ENCODE results near the gene GNAS.

The GNAS gene

DNA sequence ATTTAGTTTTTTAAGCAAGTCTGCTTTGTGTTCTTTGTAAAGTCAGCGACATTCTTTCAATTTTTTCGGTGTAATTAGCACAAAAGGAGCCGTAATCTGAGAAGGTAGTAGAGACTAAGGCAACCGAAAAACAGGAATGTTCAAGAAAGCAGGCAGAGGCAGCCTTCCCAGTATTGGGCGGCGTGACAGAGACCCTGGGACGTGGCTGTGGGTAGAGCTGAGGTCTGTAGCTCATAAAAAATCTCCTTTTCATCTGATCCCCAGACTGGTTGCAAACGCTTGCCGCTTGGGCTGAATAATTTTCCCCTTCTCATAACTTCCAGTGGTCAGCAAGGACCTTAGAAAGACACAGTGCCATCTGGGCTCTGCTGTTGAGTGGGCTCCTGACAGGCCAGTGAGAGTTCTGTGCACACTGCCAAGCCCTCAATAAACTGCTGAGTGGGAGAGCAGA, 30.8 kb downstream of the GNAS start:
- no peak for DNase-seq

DNA sequence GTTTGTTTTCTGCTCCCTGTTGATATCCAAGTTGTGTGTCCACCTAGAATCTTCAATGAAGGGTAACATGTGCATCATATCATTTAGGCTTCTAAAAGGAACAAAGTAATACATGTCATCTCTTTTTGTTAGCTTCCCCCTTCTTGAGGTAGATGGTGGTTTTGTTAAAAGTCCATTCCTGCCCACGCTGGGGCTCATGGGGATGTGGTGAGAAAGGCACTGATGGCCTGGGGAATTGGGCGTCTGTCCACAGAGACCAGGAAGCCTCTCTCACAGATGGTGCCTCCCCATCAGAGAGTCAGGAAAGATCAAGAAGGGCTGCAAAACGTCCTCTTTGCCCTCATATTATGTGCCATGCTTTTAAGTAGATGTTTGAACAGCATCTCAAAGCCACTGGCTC, 32.5 kb downstream of the GNAS start:
- no peak for DNase-seq

DNA sequence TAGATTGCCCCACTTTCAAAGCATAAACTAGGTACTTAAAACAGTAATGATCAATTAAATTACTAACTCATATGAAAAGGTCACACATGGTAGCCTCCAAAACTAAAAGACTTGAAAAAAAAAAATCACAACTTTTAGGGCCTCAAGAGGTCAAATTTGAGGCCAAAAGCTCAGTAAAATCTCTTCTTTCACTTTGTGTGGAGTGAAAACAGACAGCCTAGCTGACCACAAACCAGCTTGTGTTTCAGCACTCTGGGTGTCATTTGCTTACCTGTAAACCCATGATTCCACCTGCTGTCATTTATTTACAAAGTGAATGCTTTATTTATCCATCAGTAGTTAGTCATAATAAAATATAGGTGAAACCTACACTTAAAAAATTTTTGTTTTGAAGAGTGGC, 34.0 kb downstream of the GNAS start:
- no peak for DNase-seq

DNA sequence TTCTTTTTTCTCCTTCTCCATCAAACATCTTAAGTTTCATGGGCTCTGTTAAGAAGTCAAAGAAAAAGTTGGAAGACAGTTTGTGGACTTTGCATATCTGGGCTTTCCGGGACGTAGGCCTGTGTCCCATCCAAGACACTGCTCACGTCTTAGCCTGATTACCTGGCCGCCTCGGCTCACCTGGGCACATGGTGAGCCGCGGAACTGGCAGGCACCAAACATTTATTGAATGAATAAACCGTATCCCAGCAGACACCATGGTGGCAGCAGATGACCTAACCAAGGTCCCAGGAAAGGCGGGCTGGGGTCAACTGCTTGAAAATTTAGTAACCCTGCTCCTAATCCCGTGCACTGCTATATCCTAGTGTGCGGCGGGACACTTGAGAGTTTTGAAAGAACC, 35.6 kb downstream of the GNAS start:
- DNase-seq: no peak

DNA sequence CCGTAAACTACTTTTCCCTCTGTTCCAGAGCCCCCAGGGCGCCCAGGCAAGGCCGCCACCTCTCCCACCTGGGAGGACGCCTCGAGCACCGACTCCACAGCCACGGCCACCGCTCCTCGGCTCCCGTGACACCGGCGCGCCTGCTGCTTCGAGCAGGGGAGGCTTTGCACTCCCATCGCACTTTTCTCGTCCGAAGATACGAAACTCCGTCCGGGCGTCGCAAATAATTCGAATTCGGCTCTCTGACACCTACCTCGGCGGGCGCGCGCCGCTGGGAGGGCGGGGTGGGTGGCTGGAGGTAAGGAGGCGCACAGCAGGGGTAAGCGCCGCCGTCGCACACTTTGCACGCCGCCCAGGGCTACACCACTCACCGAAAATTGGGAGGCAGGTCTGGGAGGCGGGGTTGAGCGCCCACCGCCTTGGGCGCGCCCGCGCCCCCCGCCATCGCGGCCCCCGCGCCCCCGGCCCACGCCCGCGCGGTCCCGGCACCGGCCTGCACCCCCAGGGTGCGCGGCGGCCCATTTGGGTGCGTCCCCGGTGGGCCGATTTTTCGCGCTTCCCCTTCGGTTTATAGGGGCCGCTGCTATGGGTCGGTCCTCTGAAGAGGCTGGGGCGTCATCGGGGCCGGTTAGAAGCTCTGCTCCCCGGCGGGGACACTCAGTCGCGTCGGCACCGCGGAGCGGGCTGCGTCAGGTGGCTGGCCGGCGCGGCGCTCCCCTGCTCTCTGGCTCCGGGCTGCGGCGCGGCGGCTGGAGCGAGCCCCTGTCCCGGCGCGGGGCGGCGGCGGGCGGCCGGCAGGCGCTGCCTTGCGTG, 36.2 kb downstream of the GNAS start:
- DNase-seq: peak; percentile 78

DNA sequence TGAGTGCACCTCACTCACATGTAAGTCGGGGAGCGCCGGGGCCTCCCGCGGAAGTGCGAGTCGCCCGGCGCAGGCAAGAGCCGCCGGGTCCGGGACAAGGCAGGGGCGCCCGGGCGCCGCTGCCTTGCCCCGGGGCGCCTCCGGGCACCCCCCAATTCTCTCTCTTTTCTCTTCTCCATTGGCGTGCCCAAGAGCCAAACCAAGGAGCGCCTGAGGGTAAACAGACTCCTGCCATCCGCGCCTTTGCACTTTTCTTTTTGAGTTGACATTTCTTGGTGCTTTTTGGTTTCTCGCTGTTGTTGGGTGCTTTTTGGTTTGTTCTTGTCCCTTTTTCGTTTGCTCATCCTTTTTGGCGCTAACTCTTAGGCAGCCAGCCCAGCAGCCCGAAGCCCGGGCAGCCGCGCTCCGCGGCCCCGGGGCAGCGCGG, 36.8 kb downstream of the GNAS start:
- DNase-seq: no peak

DNA sequence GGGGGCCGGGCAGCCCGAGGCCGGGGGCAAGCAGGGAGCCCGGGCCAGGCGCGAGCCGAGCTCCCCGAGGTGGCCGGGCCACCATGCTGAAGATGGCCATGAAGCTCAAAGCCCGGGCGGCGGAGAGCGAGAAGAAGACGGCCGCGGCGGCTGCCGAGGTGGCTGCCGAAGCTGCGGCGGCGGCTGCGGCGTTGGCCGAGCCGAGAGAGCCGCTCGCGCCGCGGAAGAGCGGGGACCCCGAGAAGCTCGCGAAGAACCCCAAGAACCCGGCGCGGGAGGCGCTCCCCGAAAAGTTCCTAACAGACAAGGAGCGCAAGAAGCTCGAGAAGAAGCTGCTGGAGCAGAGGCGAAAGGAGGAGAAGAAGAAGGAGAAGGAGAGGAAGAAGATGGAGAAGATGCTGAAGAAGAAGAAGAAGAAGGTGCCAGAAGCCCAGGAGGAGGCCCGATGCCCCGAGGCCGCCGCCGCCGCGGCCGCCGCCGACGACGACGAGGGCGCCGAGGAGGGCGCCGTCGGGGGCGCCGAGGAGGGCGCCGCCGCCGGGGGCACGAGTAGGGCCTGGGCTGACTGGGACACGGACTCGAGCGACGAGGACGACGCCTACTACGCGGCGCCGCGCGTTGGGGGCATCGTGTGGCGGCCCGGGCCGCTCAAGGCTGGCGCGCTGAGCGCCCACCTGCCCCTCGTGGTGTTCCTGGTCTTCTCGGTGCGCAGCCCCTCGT, 37.4 kb downstream of the GNAS start:
- peak; percentile 13 for DNase-seq

DNA sequence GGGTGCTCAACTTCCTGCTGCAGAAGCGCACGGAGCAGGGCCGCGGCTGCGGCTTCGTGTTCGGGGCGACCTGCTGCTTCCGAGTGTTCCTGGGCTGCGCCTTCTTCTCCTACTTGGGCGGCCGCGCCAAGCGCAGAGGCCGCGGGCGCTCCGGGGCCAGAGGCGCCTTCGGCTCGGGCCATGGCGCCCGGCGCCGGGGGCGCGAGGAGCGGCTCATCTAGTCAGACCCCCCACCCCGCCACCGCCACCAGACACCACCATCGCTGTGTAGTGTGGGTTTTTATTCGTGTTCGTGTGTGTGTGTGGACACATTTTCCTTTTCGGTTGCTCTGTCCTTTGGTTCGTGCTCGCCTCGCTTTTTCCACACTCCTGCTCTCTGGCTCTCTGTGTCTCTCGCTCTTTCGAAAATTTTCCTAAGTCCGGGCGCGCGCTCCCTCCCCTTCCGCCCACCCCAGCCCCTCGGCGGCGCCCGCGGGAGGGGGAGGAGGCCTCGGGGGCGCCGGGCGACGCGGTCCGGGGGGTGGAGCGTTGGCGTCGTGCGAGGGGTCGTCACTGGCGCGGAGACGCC, 38.1 kb downstream of the GNAS start:
- DNase-seq: peak; percentile 70

DNA sequence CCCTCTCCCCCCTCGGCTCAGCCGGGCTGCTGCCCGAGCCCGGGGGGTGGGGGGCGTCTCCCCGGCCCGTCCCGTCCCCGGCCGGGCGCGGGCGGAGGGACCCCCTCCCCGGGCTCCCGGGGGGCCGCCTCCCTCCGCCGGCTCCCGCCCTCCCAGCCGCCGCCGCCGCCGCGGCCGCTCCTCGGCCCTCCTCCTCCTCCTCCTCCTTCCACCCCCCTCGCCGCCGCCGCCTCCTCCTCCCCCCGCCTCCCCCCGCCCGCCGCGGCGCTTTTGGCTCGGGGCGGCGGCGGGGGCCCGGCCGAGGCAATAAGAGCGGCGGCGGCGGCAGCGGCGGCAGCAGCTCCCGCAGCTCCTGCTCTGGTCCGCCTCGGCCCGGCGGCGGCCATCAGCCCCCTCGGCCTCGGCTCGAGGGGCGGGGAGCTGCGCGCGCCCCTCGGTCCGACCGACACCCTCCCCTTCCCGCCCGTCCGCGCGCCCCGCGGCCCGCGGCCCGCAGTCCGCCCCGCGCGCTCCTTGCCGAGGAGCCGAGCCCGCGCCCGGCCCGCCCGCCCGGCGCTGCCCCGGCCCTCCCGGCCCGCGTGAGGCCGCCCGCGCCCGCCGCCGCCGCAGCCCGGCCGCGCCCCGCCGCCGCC, 38.7 kb downstream of the GNAS start:
- DNase-seq: peak; percentile 56

DNA sequence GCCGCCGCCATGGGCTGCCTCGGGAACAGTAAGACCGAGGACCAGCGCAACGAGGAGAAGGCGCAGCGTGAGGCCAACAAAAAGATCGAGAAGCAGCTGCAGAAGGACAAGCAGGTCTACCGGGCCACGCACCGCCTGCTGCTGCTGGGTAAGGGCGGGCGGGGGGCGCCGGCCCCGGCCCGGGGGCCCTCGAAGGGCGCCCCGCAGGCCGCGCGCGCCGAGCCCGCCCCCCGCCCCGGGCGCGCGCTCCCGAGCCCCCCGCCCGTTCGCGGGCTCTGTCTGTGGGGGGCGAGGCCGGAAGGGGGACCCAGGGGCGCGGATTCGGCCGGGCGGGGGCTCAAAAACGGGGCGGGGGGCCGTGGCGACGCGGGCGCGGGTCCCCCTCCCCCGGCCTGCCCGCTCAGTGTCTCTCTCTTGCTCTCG, 39.2 kb downstream of the GNAS start:
- DNase-seq: peak; percentile 47

DNA sequence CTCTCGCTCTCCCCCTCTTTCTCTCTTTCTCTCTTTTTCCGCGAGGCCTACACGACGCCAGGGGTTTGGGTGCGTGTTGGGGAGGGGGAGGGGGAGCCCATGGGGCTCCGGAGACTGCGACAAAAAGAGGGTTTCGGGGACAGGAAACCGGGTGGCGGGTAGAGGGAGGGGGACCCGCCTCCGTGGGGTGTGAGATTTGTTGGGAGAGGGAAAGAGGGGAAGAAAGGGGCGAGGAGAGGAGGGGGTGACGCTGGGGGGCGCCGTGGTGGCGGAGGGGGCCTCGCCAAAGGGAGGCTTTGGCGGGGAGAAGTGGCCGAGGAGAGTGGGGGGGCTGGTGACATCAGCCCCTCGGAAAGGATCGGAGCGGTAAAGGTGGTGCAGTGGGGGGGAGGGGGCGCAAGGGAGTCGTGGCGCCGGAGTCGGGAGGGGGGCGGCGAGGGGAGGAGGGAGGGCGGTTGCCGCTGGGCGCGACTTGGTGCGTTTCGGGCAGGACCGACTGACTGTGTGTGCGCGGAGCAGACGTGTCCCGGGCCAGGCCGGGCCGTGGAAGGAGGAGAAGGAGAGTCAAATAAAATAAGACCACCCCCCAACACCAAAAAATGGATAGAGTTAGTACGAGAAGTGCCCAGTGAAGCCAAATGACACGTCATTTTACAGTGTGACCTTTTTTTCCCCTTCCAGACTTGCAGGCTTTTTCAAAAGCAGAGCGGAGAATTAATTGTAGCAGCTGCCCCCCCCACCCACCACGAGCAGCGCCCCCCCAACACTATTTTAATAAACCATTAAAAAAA, 39.8 kb downstream of the GNAS start:
- peak; percentile 58 for DNase-seq

DNA sequence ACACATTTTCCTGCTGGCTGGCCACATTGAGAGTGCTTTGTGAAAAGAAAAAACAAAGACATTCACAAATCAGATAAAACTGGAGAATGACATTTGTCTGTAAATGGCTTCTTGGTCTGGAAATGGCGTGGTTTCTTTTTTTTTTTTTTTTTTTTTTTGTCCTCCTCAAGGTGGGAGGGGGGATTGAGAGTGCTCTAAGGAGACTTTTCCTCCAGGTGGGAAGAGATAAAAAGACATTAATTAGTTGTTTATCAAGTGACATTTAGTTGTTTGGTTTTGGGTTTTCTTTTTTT, 40.4 kb downstream of the GNAS start:
- no peak for DNase-seq

DNA sequence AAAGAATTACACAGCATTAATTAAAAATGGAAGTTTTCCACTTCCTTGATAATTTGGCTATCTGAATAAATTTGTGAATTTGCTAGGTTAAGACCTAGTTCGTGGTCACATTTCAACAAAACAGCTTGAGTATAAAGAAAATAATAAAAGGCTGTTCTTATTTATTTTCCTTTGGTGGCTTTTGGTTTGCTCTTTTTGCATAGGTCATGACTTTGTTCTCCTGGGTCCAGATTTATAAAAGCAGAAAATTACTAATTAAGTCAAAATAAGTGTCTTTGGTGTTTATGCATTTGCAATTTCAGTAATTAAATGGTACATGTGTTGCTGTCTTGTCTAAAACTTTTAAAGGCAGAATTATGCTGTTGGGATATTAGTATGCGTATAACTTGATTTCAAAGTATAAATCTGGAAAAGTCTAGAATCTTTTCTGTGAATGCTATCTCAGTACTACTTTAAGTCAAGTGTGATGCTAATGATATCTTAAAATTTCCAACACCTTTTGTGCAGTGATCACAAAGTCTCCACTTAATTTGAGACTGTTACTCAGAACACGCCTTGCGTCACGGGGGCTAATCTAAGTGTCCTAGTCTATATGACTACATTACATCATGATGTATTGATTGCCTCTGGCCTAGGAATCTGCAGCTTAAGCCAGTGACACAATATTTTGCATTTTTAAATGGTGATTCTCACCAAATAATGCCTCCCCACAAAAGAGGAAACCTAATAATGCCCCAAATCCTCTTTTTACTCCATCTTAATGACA, 41.0 kb downstream of the GNAS start:
- DNase-seq: peak; percentile 48

DNA sequence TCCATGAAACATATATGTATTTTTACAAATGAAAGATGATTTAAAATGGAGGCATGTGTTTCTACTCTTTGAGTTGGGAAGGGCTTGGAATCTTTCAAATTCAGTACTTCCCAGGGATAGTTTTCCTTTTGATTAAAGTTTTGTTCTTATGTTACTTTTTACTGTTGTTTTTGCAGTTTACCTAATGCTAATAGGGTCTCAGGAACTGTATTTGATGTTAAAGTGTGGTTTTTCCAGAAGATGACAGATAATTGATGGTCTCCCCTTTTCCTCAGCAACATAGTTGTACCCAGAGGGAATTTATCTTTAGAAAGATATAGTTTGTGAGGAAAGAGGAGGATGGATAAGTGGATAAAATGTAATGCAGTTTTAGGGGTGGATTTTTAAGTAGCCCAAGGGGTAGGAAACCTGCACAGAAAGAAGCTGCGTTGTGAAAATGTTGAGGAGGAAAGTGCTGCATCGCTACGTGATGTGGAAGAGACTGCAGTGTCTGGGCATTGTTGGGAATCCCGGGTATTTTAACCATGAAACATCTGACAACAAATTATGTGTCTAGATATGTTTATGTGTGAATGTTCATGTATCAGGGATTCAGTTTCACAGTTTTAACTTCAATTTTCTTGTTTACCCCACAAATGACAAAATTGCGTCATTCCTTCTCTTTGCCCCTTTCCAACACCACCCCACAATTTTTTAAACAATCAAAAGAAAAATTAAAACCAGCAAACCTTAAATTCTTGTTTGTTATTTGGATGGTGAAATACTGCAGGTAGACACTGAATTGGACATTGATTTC, 42.3 kb downstream of the GNAS start:
- no peak for DNase-seq

DNA sequence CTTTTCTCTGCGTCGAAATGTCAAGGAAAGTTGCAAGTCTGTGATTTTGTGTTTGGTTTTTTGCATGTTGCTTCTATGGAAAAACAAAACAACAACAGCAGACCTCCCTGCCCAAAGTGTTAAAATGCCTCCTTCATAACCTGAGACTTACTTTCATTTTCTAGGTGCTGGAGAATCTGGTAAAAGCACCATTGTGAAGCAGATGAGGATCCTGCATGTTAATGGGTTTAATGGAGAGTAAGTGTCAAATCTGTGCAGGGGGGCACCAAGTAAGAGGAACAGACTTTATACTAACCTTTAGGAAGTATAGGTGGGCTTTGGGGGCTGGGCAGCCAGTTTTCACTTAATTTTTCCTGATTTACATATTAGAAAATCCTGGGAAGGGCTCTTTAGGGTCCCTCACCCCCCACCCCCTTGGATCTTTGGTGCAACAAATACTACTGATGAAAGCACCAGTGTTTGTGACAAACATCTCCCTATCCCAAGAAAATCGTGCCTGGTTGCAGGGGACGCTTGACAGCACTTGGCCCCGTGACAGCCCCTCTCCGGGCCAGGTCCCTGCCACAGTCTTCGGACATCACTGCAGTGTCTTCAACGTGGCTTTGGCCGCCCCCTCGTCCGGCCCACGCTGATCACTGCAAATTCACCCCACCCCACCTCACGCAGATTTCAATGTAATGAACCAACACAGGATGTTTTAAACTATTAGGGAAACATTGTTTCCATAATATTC, 43.1 kb downstream of the GNAS start:
- DNase-seq: no peak

DNA sequence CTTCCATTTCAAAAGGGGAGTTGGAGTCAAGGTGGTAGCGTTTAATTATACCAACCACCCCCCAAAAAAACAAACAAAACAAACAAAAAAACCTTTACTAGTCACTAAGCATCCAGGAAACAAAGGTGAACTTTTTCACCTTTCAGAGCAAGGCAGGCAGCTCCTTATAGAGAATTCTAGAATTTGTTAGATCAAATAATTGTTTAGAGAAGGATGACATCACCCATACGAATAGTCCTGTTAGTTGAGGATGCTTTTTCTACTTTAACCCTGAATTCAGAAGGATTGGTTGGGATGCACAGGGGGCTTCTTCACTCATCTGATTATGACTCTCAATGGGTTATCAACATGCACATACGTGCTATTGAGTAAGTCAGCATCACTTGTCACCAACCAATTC, 44.3 kb downstream of the GNAS start:
- no peak for DNase-seq

DNA sequence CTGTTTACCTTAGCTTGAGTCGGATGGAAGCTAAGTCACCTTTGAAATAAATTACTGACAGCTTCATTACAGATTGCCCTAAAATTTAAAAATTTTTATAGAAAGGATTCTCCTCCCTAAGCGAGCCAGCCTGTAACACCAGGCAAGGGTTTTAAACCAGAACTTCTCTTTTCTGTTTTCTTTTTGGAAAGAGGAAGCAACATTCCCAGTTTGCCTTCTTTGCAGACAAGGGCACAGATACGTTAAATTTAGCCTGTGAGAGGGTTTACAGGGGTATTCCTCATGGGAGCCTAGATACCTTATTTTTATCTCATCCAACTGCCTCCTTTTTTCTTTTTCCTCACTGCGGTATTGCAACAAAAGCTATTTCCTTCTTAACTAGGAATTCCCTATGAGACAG, 45.0 kb downstream of the GNAS start:
- DNase-seq: no peak

DNA sequence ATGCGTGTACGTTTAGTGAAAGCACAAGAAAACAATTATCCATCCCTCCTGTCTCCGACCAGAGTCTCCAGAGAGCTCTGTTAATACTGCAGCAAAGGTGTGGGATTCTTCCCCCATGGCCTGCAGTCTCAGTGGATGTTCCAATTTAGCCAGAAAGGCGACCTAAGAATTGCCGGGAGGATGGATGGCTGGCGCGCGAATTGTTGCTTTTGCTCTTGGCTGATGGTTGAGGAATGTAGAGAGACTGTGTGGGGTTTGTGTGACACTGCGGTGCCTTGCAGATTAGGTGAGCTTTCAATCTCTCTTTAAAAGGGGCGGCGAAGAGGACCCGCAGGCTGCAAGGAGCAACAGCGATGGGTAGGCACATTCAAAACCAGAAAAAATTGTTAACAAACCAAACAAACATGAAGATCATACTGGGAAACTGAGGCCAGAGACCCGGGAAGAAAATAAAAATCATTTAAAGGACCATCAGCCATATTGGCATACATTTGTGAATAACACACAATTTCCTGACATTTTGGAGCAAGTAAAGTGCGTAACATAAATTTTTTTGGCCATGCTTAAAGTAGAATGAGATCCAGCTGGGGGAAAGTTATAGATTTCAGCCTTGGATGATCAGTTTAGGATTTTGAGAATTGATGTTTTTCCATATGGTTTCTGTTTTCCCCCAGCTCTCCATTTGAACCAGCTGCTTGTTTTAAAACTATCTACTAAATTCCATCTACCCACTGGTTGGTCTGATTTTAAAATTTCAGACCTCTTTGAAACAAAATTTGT, 46.3 kb downstream of the GNAS start:
- no peak for DNase-seq

DNA sequence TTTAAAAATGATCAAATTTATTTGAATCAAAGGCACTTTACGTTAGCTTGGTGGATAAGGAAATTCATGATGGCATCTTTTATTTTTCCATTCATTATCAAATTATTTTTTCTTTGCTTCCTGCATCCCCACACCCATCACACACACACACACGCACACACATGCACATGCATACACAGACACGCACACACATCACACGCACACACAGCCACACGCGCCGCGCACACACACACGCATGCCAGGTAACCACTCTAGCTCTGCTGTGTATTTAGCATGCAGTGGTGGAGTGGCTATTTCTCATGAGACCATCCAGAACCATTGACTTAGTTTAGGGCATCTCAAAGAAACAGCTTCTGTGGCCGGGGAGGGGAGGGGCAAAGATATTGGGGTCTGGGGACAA, 47.0 kb downstream of the GNAS start:
- DNase-seq: no peak

DNA sequence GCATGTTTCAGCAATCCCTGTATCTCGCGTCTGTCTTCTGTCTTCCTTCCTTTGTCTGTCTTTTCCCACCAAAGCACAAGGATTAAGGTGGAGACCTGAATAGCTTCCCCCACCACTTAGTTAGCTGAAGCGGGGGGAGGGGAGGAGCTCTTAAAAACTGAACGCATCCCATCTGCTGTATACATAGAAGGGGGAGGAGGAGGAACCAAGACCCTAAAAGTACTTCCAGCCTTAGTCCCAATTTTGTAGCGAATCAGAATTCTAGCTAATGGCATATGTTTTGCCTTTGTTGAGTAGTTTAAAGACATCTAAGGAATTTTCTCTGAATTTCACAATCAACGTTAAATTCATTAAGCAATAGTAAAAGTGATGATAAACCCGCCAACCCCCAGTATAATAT, 47.9 kb downstream of the GNAS start:
- DNase-seq: no peak

Data from HCEC 1CT (cell line).